A673 (cell line): Measurements from ENCODE around the gene LIPH. TPM values are rescaled to one million over a fixed set of nuclear protein-coding genes. Genes with fewer than 3 reads are reported as not detected.

Experiments used
- Bru-seq: library from RNA; stranded (reverse); fragments of 400-500 nt; gene quantifications from one replicate; lab custom pipeline; 2021; lab: Mats Ljungman, UMichigan
- BruChase-seq, 2 experiments: library from RNA; stranded (reverse); fragments of 400-500 nt; gene quantifications; one replicate each; lab custom pipeline; 2021; lab: Mats Ljungman, UMichigan
- BruUV-seq: library from RNA; stranded (reverse); fragments of 400-500 nt; replicated peaks from 2 replicates; lab custom pipeline; 2021; lab: Mats Ljungman, UMichigan
- CTCF ChIA-PET: fragments of 300-600 bp; sonication (Branson Sonifier 250); formaldehyde crosslinking; loops from one replicate; lab custom pipeline; 2022; ENCODE audit warnings: antibody characterized with exemption; lab: Charles Lee
- POLR2A ChIA-PET: fragments of 300-600 bp; sonication (Branson Sonifier 250); formaldehyde crosslinking; loops from one replicate; lab custom pipeline; 2022; ENCODE audit warnings: antibody characterized with exemption; ENCODE audit not compliant: low non-redundant PET; lab: Charles Lee
- DNase-seq: peaks from one replicate; pipeline ENCODE4 v3.0.0-alpha.2; 2015; ENCODE audit warnings: low spot score
- H3K27ac ChIP-seq: fragments of 200-600 bp; sonication (generic); 2 replicates; pipeline ENCODE4 v1.5.1; 2016; ENCODE audit warnings: mixed run types, low read depth, mild to moderate bottlenecking, mixed read lengths, antibody characterized with exemption, low read length; ENCODE audit not compliant: poor library complexity, severe bottlenecking
- H3K27me3 ChIP-seq: fragments of 200-600 bp; sonication (generic); replicated peaks from 2 replicates; pipeline ENCODE4 v1.6.1; 2017; ENCODE audit warnings: mixed run types, low read depth, mild to moderate bottlenecking, mixed read lengths, antibody characterized with exemption, low read length; ENCODE audit not compliant: insufficient read depth, poor library complexity
- H3K36me3 ChIP-seq: fragments of 200-600 bp; sonication (generic); 2 replicates; pipeline ENCODE4 v1.6.1; 2016; ENCODE audit warnings: mixed run types, mild to moderate bottlenecking, mixed read lengths, antibody characterized with exemption, low read length; ENCODE audit not compliant: insufficient read depth, poor library complexity, severe bottlenecking
- H3K4me1 ChIP-seq: fragments of 200-600 bp; sonication (generic); 2 replicates; pipeline ENCODE4 v1.6.1; 2017; ENCODE audit warnings: mixed run types, mild to moderate bottlenecking, mixed read lengths, antibody characterized with exemption, low read length; ENCODE audit not compliant: insufficient read depth, poor library complexity, severe bottlenecking
- H3K4me3 ChIP-seq: fragments of 200-600 bp; sonication (generic); 2 replicates; pipeline ENCODE4 v1.5.1; 2016; ENCODE audit warnings: low read depth, mixed run types, mild to moderate bottlenecking, mixed read lengths, low read length; ENCODE audit not compliant: poor library complexity, severe bottlenecking
- H3K9me3 ChIP-seq: fragments of 200-600 bp; sonication (generic); 2 replicates; pipeline ENCODE4 v1.6.1; 2016; ENCODE audit warnings: mixed run types, low read depth, mild to moderate bottlenecking, mixed read lengths, antibody characterized with exemption, low read length; ENCODE audit not compliant: poor library complexity, severe bottlenecking
- CTCF ChIP-seq: fragments of 300-800, 200-600 bp; sonication (generic); conservative IDR thresholded peaks from 2 replicates; pipeline ENCODE4 v1.5.1; 2017; ENCODE audit warnings: low read depth, mild to moderate bottlenecking, antibody characterized with exemption, low read length, moderate library complexity, mixed read lengths
- EZH2 ChIP-seq: fragments of 200-600 bp; sonication (generic); IDR thresholded peaks from 2 replicates; pipeline ENCODE4 v1.6.1; 2017; ENCODE audit warnings: borderline replicate concordance, low read depth, mild to moderate bottlenecking, mixed read lengths, antibody characterized with exemption, low read length; ENCODE audit not compliant: poor library complexity, severe bottlenecking
- intact Hi-C: fragments of 100-400 bp; cut with micrococcal nuclease; formaldehyde crosslinking; loops from one replicate; pipeline ENCODE4 v1.10.0; 2022; ENCODE audit not compliant: unreplicated experiment
- long read RNA-seq: library from polyadenylated mRNA; stranded (forward); transcript quantifications from one replicate; pipeline ENCODE4 v2.0.0, GENCODE V29; 2022
- total RNA-seq: library from RNA; stranded (reverse); gene quantifications from 2 replicates; pipeline ENCODE4 v1.2.3, GENCODE V29; 2021

LIPH gene
- 6.2 and 12.1 TPM in 2 replicates for total RNA-seq
- percentile 56 among the genes with signal in this experiment for Bru-seq, nascent RNA
- percentile 50 among the genes with signal in this experiment for BruChase-seq, experiment 1, labeled RNA remaining after a 2-hour chase
- BruChase-seq, experiment 2, labeled RNA remaining after a 6-hour chase: percentile 57 among the genes with signal in this experiment
- long read RNA-seq, full-length matches to known transcripts: 6 of 11 reads
- long read RNA-seq, partial matches to known transcripts: 0 of 11 reads
- long read RNA-seq, other reads (novel, unspliced or antisense): 5 of 11 reads

DNA sequence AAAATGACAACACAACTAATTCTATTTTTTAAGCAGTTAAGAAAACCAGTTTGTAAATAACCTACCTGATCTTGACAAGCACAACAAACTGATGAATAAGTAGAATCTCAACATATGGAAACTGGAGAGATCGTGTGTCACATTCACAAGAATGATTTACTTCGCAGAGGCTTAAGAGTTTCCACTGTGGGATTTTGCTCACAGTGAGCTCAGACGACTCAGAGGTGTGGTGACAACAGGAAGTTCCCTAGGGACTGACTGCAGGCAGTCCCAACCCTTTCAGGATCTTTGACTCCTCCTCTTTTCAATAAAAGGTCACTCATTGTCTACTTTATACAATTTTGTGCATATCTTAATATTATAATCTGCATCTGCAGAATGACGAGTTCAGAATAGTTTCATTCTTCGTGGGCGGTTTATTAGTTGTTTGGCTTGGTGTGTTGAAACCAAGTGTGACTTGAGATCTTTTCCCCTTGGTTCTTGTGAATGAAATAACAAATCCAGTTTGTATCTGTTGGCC lies at the start of gene LIPH:
Gene LIPH (minus strand): TSS at position 231 of the 520 bp plus-strand sequence. CDS start 117 bp downstream, at position 114.
- DNase-seq: peak; percentile 92
- Histone ChIP-seq H3K36me3 (no peaks in the 10 kb centered on the region), H3K4me1 (peaks cover 20% of the 10 kb centered on the region), H3K9me3 (no peaks in the 10 kb centered on the region), H3K27ac (peak within 1 kb of the TSS; percentile 70), H3K4me3 (peak within 1 kb of the TSS; percentile 37), H3K27me3 (no peaks in the 10 kb centered on the region)
- intact Hi-C loops: no loop called here
- ChIA-PET CTCF (interaction anchor here (1.0 kb wide), 1 partner anchor 92 kb away, joined by 4 read pairs; no protein-coding TSS in a partner anchor), POLR2A (interaction anchor here (0.6 to 0.7 kb wide), 2 partner anchors 40 to 381 kb away, joined by 3 to 5 read pairs; no protein-coding TSS in a partner anchor)
- BruUV-seq: no TSS peak
- TF ChIP-seq CTCF: no peak
- no peak for TF ChIP-seq EZH2

GRCh38 chr3:185595526-185595925 lies 43.1 kb upstream of the LIPH start:
- intact Hi-C loops: no loop called here
- H3K9me3 ChIP-seq: no peaks in the 10 kb centered on the region
- no peaks in the 10 kb centered on the region for H3K27me3 ChIP-seq
- no peaks in the 10 kb centered on the region for H3K4me1 ChIP-seq
- no peak overlapping the region for H3K27ac ChIP-seq
- no peak overlapping the region for H3K4me3 ChIP-seq
- no peak for DNase-seq
- peaks cover 4% of the 10 kb centered on the region for H3K36me3 ChIP-seq
- BruUV-seq: no TSS peak
- no peak for TF ChIP-seq EZH2
- TF ChIP-seq CTCF: no peak
- CTCF ChIA-PET: no interaction called here
- POLR2A ChIA-PET: no interaction called here

DNA sequence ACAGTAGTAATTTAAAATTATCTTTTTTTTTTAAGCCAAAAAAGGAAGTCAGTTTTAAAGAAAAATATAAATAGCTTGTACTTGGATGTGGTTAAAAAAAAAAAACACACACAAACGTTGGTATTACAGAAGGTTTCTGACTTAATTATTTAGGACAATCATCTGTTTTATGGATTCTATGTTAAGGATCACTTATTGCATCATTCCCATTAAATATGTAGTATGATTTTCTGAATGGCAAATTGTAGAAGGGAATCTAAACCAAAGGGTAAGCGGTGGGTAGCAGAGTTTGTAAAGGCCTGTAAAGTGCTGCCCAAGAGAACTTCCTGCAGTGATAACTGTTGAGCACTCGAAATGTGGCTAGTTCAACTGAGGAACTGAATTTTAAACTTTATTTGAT lies 41.7 kb upstream of the LIPH start:
- Histone ChIP-seq H3K4me1 (no peaks in the 10 kb centered on the region), H3K4me3 (no peak overlapping the region), H3K9me3 (no peaks in the 10 kb centered on the region), H3K27ac (no peak overlapping the region), H3K27me3 (no peaks in the 10 kb centered on the region), H3K36me3 (peaks cover 4% of the 10 kb centered on the region)
- ChIA-PET POLR2A (no interaction called here), CTCF (no interaction called here)
- no TSS peak for BruUV-seq
- TF ChIP-seq CTCF (no peak), EZH2 (no peak)
- no peak for DNase-seq
- intact Hi-C loops: no loop called here
